Right ventricle myocardium inferior (tissue), 1 donor: ENCODE results near the gene ZNF609. TPM values are rescaled to one million over a fixed set of nuclear protein-coding genes. Genes with fewer than 3 reads are reported as not detected.

Source experiments
- ATAC-seq: fragments of 200-7000 bp; cut with Tn5 transposase; one replicate; pipeline ENCODE4 v1.9.1; 2020; ENCODE audit warnings: mild to moderate bottlenecking, moderate library complexity
- DNase-seq: peaks from one replicate; pipeline ENCODE4 v3.0.0; 2021; ENCODE audit errors: missing footprints
- intact Hi-C: fragments of 100-400 bp; cut with DNase I; formaldehyde crosslinking; loops from one replicate; pipeline ENCODE4 v1.11.0; 2022
- total RNA-seq: library from RNA; stranded (reverse); fragmentation: NEBNext Ultra II Directional; extraction: Animal tissue kit (Norgen Biotek cat#: 25700); gene quantifications from one replicate; pipeline ENCODE4 v1.2.1, GENCODE V29; 2021
- donor health status: DM: no; HTN: yes; CAD: no; lungs with severe emphysema.

The ZNF609 gene
- total RNA-seq, 1 donor from 2014 or later: 16.9 TPM

DNA sequence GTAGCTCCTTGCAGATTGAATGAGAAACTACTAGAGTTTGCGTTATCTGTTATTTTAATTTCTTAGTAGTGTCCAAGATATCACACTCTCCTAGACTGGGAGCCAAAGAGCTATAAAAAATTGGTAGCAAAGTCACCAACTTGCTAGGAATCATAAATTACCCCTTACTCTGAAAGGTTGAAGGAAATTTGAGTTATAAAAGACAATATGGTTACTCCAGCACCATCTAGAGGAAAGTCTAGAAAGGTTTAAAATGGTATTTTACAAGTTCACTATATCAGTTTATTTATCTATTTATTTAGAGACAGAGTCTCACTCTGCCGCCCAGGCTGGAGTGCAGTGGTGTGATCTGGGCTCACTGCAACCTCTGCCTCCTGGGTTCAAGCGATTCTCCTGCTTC, 193.4 kb downstream of the ZNF609 start:
- intact Hi-C loops: no loop called here
- DNase-seq (no peak), ATAC-seq (no peak)

DNA sequence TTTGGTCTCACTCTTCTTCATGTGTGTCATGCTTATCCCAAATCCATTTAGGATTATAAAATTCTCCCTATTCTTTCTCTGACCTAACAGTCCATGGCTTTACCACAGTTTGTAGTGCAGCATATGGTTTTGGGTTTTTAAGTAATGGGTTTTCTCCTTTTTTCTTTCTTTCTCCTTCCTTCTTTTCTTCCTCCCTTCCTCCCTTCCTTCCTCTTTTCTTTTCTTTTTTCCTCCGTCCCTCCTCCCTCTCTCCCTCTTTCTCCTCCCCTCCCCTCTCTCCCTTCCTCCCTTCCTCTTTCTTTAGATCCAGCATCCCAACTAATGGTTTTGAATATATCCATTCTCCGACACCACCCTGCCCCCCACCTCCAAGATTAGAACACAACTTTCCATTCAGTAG, 196.1 kb downstream of the ZNF609 start:
- ATAC-seq (no peak), DNase-seq (no peak)
- intact Hi-C loops: no loop called here

DNA sequence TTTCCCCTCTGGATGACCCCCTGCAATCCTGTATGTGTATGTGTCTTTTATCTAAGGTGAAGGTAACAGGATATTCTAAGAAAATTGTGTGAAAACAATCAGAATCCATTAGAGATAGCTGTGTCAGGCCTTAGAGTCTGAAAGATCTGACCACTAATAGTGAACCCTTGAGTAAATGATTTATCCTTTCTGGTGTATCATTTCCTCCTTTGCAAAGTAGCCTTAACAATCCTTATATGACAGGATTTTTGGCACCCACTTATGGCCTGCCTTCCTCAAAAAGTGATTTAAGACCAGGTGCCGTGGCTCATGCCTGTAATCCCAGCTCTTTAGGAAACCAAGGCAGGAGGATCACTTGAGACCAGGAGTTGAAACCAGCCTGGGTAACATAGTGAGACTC, 204.8 kb downstream of the ZNF609 start:
- ATAC-seq: no peak
- intact Hi-C loops: no loop called here
- DNase-seq: no peak

DNA sequence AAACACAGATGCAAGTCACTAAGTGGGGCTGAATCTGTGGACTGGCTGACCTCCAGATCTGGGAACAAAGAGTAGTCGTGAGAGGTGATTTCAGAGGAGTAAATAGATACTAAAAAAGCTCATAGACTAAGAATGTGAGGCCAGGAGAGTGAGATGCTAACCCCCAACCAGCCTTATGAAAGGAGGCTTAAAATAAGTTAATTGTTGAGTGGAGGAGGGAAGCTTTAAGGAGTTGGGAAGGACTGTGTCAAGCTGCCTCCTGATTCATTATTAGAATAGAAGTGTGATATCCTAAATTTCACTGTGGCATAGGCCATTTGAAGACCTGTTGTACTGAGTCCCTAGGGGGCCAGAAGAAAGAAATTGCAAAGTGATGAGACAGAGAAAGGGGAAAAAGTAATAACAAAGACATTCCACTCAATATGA, 207.4 kb downstream of the ZNF609 start:
- intact Hi-C loops: no loop called here
- DNase-seq (no peak), ATAC-seq (no peak)

DNA sequence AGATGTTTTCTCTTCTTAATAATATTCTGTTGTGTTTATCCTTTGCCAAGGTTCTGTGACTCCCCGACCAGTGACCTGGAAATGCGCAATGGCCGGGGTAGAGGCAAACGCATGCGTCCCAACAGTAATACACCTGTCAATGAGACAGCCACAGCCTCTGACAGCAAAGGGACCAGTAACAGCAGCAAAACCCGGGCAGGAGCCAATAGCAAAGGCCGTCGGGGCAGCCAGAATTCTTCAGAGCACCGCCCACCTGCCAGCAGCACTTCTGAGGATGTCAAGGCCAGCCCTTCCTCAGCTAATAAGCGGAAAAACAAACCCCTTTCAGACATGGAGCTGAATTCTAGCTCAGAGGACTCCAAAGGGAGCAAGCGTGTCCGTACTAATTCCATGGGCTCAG, 213.5 kb downstream of the ZNF609 start:
- ATAC-seq (no peak), DNase-seq (no peak)
- intact Hi-C loops: no loop called here

DNA sequence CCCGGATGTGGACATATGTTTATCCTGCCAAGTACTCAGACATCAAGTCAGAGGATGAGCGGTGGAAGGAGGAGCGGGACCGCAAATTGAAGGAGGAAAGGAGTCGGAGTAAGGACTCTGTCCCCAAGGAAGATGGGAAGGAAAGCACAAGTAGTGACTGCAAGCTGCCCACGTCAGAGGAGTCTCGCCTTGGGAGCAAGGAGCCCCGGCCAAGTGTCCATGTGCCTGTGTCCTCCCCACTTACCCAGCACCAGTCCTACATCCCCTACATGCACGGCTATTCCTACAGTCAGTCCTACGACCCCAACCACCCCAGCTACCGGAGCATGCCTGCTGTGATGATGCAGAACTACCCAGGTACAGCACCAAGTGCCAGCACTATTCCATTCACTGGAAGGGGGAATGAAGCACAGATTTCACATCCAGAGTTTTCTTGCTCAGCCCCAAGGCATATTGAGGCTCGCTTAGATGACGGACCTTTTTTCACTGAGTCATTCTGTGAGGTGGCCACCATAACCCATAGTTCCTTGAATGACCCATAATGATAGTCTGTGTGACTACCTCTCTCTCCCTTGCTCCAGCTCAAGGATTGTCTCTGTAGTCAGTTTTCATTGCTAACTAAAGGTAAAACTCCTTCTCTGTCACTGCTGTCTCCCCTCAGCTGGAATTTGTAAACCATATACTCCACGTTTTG, 217.9 kb downstream of the ZNF609 start:
- ATAC-seq: no peak
- no peak for DNase-seq
- intact Hi-C loops: no loop called here

DNA sequence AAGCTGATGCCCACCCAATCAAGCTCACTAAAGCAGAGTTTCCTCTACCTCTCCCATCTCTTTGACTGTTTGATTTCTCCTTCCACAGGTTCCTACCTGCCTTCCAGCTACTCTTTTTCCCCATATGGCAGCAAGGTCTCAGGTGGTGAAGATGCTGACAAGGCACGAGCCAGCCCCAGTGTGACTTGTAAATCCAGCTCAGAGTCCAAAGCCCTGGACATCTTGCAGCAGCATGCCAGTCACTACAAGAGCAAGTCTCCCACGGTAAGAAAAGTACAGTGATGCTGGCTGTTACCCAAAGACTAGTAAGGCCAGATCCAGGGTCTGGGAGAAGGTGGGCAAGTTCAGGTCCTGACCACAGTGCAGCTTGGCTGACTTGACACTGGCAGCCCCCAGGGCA, 219.7 kb downstream of the ZNF609 start:
- DNase-seq: no peak
- intact Hi-C loops: loop anchor here (5.0 kb wide), 1 partner anchor 473 kb away; no protein-coding TSS in a partner anchor
- no peak for ATAC-seq

DNA sequence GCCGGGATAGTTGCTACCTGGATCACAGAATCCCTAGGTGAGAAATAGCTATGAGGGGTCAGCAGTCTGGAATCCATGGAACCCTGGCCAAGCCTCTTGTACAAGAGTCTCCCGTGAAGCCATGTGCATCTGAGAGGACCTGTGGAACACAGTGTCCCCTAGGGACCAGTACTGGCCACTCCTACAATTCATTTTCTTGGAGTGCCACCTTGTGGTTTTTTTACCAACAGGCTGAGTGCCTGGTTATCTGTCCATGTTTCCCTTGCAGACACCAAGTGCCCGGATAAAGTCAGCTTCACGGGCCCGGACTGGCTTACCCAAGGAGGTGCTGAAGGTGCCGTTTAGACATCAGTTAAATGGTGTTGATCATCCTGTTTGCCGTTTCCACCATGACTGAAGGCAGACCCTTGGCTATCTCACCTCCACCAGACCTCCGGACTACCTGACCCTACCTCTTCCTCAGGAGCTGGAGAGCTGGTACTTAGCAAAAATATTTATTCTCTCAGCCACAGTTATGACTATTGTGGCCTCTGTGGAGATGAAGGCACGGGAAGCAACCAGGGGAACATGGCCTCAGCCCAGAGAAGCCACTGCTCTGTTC, 221.1 kb downstream of the ZNF609 start:
- intact Hi-C loops: loop anchor here (2.0 to 5.0 kb wide), 2 partner anchors 253 to 474 kb away; no protein-coding TSS in a partner anchor
- ATAC-seq: peak; percentile 73
- no peak for DNase-seq

DNA sequence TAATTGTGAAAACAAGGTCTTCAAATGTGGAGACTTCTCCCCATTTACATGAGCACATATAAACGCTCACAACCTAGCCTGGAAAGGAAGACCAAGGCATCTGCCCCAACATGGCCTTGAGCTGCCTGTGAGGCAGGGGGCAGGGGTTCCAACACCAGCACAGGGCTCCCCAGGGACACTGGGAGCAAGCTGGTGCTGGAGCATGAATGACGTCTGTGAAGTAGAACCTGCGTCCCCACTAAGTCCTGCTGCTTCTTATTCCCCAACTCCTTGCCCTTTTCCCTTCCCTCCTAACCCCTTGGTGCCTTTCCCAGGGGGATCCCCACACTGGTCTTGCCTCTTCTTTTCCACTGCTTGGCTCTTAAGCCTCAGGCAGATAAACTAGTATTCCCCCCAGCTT, 221.9 kb downstream of the ZNF609 start:
- DNase-seq: no peak
- intact Hi-C loops: loop anchor here (2.0 to 5.0 kb wide), 2 partner anchors 253 to 475 kb away; no protein-coding TSS in a partner anchor
- ATAC-seq: no peak

DNA sequence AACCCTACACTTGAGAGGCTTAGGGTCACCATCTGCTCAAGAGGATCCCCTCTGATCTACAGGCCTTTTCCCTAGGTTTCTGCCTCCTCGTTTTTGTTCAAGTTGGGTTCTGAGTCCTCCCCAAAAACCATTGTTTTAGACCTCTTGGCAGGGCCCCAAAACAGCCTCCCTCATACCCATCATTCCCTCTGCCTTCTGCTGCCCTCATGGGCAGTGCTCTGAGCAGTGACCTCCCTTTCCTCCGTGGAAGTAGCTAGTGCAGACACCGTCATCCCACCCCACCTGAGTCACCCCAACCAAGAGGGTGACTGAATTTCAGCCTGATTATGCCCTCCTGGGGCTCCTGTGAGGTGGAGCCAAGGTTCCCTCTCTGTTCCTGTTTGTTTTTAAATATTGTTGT, 223.0 kb downstream of the ZNF609 start:
- no peak for ATAC-seq
- intact Hi-C loops: loop anchor here (2.0 to 5.0 kb wide), 2 partner anchors 255 to 476 kb away; no protein-coding TSS in a partner anchor
- DNase-seq: no peak

DNA sequence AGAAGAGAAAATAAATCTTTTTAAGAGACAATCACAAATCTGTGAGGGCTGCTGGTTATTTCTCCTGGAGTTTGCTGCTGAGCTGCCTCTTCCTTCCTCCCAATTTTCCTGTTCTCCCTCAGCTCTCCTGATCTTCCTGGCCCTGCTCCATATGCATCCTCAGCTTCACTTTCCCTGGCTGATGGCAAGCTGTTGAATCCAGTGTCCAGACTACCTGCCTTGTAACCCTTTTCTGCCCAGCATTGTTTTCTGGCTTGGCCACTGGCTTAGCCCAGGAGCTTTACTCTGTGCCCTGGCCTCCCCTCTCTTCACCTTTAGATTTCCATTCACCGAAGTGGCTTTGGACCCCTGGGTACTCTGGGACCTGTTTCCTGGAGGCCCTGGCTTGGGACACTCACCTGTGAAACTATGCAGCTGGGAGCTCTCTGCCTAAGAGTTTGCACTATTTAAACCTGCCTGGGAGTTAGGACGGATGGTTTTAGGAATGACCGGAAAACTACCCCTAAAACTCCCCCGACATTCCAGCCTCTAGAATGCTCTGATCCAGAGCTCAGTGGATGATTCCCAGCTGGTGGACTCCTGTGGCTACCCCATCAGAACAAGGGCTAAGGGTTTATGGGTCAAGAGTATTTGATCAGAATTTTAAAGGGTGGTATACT, 225.0 kb downstream of the ZNF609 start:
- DNase-seq (no peak), ATAC-seq (no peak)
- intact Hi-C loops: no loop called here

DNA sequence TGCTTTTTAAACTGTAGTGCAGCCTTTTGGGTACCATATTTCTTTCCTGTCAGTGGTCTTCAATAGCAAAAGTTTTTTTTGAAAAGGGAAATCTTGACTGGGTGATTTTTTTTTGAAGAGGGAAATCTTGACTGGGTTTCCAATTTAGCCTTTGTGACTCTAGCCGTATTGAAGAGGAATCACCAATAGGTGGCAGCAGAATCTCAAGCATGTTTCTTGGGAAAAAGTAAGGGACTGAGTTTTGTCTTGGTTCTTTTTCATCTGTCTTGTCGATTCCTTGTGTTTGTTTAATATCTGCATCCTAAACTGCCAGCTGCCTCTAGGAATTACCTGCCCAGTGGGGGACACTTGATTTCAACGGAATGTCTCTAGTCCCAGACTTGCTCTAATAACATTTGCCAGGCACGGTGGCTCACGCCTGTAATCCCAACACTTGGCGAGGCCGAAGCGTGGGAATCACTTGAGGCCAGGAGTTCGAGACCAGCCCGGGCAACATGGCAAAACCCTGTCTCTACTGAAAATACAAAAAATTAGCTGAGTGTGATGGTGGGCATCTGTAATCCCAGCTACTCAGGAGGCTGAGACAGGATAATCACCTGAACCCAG, 225.9 kb downstream of the ZNF609 start:
- intact Hi-C loops: loop anchor here (1.0 to 2.0 kb wide), 2 partner anchors 42 to 125 kb away; no protein-coding TSS in a partner anchor
- ATAC-seq (no peak), DNase-seq (no peak)

DNA sequence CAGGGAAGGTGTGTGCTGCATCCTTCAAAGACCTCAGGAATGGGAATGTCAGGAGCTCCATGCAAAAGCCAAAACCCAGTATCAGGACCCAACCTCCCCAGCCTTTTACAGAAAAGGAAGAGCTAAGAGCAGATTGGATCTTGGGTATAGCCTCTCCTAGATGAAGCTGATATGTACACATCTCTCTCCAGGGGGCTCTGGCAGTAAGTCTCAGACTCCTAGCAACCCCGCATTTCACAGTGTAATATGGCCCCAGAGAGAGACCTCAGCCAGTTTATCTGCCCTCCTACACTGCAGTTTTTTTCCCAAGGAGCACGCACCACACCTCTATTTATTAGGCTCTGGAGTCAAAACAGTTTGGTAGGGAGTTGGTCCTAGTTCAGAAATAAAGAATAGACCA, 226.8 kb downstream of the ZNF609 start:
- ATAC-seq: no peak
- intact Hi-C loops: loop anchor here (2.0 kb wide), 1 partner anchor 124 kb away; no protein-coding TSS in a partner anchor
- DNase-seq: no peak

DNA sequence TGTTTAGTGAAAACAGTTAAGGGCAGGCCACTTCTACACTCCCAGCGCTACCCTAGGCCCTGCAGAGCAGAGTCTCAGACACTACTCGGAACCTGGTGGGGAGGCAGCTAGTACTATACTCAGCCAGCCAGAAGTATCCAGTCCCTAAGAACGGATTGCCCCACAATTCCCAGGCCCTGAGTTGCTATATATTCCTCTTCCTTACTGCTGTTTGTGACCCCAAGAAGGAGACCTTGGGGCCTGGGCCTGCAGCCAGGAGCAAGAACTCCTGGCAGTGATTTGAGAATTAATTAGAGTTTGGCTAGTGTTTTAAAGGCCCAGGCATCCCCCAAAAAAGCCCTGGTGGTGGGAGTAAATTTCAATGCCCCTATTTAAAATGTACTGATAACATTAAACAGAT, 227.3 kb downstream of the ZNF609 start:
- intact Hi-C loops: loop anchor here (2.0 kb wide), 1 partner anchor 123 kb away; no protein-coding TSS in a partner anchor
- ATAC-seq (peak; percentile 7), DNase-seq (no peak)

DNA sequence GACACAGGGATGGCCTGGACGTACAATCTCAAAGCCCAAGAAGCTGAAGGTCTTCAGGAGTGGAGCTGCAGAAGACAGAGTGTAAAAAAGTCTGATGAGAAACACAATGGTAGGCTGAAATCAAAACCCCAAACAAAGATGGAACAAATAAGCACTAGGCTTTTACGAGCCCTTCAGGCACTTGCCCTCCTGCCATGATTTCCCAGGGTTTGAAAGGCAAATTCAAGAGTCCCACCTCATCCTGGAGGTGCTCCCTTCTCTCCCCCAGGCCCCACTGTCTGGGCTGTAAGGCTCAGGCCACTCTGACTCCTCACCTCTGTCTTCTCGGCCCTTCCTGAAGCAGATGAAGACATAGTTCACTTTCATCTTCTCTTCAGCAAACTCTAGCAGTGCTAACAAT, 228.4 kb downstream of the ZNF609 start:
- intact Hi-C loops: no loop called here
- ATAC-seq: no peak
- no peak for DNase-seq

DNA sequence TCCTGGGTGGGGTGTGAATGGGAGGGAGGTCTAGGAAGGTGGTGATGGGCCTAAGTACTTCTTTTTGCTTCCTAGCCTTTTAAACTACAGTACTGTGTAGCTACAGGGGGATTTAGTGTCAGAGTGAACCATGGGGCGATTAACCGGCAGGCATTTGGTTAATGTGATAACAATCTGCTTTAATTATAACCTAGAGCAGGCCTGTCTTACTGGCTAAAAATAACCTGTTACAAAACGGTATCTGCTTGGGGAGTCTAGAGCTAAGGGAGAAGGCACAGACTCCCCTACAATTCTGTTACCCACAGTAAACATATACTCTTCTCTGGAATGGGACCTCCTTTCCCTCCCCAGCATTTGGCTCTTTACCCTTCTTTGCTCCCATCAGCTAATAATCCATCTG, 229.6 kb downstream of the ZNF609 start:
- DNase-seq: no peak
- intact Hi-C loops: no loop called here
- no peak for ATAC-seq

DNA sequence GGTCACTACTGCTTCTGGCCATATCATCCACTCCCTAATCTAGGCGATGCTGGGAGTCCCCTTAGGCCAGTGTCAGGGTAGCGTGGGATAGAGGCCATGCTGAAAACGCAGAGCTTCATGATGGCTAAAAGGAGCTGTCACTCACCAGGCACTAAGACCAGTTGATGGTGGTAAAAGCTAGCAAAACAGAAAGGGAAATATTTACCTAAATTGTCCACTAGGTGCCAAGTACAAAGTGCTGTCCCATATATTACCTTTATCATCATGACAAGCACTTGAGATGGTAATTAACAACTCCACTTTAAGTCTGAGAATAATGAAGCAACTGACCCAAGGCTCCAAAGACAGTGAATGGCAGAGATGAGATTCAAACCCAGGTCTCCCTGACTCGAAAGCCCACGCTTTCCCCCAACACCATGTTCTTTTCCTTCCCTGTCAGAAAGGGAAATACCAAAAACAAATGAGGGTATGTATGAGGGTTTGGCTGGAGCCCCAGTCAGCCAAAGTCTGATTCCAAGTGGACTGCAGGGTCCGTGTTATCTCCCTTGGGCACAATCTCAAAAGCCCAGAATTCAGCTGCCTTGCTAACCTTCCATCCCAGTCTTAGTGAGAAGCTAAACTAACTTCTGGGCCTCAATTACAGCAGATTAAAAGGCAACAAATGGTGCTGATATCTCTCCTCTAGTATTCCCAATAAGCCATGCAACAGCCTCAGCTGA, 230.4 kb downstream of the ZNF609 start:
- no peak for ATAC-seq
- intact Hi-C loops: no loop called here
- DNase-seq: no peak

DNA sequence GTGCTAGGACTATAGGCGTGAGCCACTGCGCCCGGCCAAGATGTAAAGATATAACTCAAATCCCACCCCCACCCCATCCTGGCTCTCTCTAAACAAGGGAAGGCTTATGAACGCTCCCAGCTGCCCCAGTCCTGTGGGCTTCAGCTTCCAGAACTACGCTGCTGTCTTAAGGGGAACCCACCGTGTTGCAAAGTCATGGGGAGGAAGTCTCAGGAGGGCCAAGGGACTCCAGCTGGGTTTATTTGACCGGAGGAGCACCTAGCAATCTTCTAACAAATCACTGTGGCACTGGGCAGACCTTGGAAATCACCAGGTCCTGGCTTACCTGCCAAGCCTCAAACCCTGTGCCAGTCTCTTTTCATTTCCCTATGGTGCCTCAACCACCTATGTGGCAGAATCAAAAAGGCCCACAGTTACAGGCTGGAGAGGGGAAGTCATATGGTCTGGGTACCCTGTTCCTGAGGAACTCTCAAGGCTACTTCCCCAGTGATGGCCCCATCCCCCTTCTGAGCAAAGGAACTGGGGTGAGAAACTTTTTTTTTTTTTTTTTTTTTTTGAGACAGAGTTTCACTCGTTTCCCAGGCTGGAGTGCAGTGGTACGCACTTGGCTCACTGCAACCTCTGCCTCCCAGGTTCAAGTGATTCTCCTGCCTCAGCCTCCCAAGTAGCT, 231.7 kb downstream of the ZNF609 start:
- intact Hi-C loops: no loop called here
- ATAC-seq (peak; percentile 21), DNase-seq (no peak)
